Epithelial cell of proximal tubule (primary cell): ENCODE data around the gene MYLK4. TPM values are rescaled to one million over a fixed set of nuclear protein-coding genes. Genes with fewer than 3 reads are reported as not detected.

Experiments
- DNase-seq: peaks from one replicate; pipeline ENCODE4 v3.0.0-alpha.2; 2011; ENCODE audit warnings: low read depth
- H3K4me3 ChIP-seq: 2 replicates; pipeline ENCODE4 v1.5.1; 2011; ENCODE audit warnings: low read depth, mild to moderate bottlenecking, low read length
- total RNA-seq: library from RNA; depleted of rRNA; stranded (reverse); fragments of >200 nt; gene quantifications from 2 replicates; pipeline ENCODE4 v1.2.3, GENCODE V29; 2015
- TF ChIP-seq, protein P1 (sequence below): conservative IDR thresholded peaks from 2 replicates; pipeline ENCODE4 v1.5.1; 2012; ENCODE audit warnings: low read depth, mild to moderate bottlenecking, low read length

The MYLK4 gene
- total RNA-seq, 1 donor from 2014 or later, result 0.46 TPM

DNA sequence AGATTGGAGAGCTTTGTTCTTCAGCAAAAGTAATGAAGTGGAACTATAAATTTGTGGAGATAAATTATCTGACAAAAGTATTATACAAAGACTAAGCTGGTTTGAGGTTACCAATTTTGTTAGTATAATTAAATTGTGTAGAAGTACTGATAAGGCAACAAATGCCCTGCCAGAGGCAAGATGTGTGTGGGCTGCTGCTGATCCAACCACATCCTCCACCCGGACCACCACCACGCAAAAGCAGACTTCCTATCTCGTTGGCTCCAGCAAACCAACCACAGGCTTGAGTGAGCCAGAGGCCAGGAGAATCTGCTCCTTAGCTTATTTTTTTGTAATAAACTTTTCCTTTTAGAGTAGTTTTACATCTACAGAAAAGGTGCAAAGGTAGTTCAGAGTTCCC lies 1.1 kb upstream of the MYLK4 start:
- no peak for DNase-seq
- no peak overlapping the region for H3K4me3 ChIP-seq
- TF ChIP-seq, protein P1, sequence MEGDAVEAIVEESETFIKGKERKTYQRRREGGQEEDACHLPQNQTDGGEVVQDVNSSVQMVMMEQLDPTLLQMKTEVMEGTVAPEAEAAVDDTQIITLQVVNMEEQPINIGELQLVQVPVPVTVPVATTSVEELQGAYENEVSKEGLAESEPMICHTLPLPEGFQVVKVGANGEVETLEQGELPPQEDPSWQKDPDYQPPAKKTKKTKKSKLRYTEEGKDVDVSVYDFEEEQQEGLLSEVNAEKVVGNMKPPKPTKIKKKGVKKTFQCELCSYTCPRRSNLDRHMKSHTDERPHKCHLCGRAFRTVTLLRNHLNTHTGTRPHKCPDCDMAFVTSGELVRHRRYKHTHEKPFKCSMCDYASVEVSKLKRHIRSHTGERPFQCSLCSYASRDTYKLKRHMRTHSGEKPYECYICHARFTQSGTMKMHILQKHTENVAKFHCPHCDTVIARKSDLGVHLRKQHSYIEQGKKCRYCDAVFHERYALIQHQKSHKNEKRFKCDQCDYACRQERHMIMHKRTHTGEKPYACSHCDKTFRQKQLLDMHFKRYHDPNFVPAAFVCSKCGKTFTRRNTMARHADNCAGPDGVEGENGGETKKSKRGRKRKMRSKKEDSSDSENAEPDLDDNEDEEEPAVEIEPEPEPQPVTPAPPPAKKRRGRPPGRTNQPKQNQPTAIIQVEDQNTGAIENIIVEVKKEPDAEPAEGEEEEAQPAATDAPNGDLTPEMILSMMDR, result no peak

GRCh38 chr6:2749969-2750600 lies 637 bp downstream of the MYLK4 start:
- no peak overlapping the region for H3K4me3 ChIP-seq
- DNase-seq, result no peak
- TF ChIP-seq, protein P1, result peak; percentile 87

GRCh38 chr6:2748183-2748582 lies 2.5 kb downstream of the MYLK4 start:
- no peak for DNase-seq
- TF ChIP-seq, protein P1, result no peak
- H3K4me3 ChIP-seq, result no peak overlapping the region

- no peak for DNase-seq
- TF ChIP-seq, protein P1, result no peak
- no peak overlapping the region for H3K4me3 ChIP-seq
These were observed 4.1 kb downstream of the MYLK4 start for GRCh38 chr6:2746557-2747061.

DNA sequence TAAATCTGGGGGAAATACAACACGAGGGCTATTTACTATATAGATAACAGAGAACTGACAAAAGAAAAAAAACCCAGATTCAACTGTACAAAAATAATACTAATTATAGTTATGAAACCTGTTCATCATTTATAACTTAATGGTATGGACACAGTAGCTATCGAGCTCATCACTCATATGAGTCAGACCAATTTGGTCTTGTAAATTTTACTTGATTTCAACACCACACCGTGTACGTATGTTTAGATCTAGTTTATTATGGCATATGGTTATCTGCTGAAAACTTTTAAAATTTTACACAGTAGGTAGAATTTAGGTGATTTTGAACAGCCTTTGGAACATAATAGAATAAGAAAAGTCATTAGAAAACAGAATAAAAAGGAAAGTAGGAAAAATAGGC lies 5.5 kb downstream of the MYLK4 start:
- no peak for DNase-seq
- H3K4me3 ChIP-seq, result no peak overlapping the region
- TF ChIP-seq, protein P1, result no peak

DNA sequence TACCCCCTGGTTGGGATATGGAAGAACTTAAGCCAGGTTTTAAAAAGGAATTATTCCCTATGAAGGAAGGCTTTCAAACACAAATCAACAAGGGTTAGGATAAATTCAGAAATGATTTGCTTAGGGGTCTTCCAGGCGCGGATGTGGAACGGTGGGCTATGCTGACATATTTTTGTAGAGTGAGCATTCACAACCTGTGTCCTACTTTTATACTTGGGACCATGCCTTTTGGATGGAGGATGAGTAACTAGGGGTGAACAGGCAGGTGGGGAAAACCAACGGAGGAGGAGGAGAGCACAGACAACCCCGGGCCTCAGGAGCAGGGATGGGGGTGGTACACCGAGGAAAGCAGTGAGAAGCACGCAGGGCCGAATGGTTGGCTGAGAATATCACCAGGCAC lies 5.9 kb downstream of the MYLK4 start:
- no peak overlapping the region for H3K4me3 ChIP-seq

More for the DNA sequence above, 5.9 kb downstream of the MYLK4 start:
- no peak for DNase-seq
- TF ChIP-seq, protein P1, result no peak
